Stimulated activated CD8-positive, alpha-beta memory T cell treated with anti-CD3 and anti-CD28 coated beads, Interleukin-2, amount 100 ng/mL, for 48 hours (primary cell): ENCODE measurements around the gene CCDC85C.
A peak's percentile ranks its signal among the peaks of the same experiment; 100 is the strongest.

Source experiments
- DNase-seq, 2 donors: peaks; one replicate each; pipeline ENCODE4 v3.0.0-alpha.2; 2020; ENCODE audit warnings: low read depth in 2 of 2

The CCDC85C gene

GRCh38 chr14:99510556-99511139, 93.4 kb downstream of the CCDC85C start:
- DNase-seq = no peak

DNA sequence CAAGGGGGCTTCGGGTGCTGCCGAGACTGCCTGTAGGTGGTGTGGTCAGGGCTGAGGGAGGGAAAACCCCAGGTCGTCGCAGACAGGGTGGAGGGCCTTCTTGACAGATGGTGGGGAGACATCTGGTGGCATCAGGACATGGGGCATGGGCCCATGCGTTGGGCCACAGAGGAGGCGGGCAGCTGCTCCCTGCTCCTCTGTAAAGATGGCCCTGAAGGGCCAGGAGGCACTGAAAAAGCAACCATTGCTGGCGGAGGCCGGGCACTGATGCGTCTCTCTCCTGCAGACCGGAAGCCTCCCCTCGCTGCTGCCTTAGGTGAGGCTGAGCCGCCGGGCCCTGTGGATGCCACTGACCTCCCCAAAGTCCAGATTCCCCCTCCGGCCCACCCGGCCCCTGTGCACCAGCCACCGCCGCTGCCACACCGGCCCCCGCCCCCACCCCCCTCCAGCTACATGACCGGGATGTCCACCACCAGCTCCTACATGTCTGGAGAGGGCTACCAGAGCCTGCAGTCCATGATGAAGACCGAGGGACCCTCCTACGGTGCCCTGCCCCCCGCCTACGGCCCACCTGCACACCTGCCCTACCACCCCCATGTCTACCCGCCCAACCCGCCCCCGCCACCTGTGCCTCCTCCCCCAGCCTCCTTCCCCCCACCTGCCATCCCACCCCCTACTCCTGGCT, 94.0 kb downstream of the CCDC85C start:
- DNase-seq = no peak

DNA sequence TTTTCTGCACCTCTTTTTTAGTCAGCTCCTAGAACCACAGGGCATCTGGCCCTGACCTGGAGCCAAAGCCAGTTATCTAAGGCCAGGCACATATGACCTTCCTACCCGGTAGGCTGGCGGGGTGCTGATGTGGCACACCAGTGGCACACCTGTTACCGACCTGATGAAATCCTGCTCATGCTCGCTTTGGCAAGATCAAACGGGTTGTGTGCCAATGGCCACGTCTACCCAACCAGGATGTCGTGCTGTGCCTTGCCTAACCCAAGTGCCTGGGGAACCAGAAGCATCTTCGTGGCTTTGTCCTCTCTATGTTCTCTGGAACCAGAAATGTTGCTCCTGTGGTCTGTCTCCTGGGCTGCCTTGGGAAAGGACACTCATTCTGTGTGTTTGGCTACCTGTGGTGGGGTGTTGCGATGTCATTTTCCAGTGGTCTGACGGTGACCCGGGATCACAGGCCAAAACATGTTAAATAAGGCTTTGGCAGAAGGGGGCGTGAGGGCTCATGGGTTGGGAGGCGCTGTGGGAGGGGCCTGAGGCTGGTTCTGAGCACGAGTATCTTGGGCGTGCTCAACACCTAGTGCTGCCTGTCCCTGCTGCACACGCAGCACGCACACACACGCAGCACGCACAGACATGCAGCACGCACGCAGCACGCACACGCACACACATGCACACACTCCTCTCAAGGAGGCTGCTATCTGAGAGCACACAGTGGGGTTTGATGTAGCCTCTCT, 94.9 kb downstream of the CCDC85C start:
- DNase-seq = no peak

- no peak for DNase-seq
Measured at GRCh38 chr14:99507860-99508640, 96.0 kb downstream of the CCDC85C start.

GRCh38 chr14:99506276-99506675, 97.7 kb downstream of the CCDC85C start:
- no peak for DNase-seq

DNA sequence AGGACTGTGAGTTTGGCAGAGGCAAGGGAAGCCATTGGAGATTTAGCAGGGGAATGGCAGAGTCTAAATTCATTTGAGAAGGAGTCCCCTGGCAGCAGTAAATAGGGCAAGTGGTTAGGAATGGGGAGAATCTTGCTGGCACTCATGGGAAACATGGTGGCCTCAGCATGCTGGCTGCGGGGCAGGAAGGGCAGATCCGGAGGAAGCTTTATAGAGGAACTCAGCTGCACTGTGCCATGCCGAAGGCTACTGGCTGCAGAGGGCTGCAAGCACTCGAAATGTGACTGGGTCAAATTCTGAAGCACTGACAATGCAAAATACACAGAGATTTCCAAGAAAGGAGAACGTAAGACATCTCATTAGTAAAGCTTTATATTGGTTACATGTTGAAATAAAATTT, 98.9 kb downstream of the CCDC85C start:
- no peak for DNase-seq

DNA sequence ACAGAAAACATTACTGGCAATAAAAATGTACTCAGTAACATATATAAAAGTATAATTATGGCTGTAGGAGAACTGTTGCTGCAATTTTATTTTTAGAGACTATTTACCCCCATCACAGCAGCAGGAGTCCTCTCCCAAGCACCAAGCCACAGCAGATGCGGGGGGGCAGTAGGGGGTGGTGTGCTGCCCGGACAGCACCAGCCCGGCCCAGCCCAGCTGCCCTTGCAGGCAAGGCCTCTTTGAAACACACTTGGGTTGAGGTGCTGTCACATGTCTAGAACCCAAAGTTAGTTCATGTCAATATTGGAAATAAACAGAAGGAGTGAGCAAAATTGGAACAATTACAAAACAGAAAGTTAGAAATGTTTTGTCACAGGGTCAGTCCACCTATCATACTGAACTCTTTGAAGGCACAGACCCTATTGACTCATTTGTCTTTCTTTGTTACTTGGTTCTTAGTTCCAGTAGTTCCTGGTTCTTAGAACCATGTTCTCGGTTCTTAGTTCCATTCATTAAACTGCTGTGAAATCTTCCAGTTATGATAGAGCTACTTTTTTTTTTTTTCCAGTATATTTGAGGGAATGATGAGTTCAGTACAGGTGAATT, 100.1 kb downstream of the CCDC85C start:
- DNase-seq = no peak

- no peak for DNase-seq
Measured at GRCh38 chr14:99502989-99503421, 101.0 kb downstream of the CCDC85C start.

DNA sequence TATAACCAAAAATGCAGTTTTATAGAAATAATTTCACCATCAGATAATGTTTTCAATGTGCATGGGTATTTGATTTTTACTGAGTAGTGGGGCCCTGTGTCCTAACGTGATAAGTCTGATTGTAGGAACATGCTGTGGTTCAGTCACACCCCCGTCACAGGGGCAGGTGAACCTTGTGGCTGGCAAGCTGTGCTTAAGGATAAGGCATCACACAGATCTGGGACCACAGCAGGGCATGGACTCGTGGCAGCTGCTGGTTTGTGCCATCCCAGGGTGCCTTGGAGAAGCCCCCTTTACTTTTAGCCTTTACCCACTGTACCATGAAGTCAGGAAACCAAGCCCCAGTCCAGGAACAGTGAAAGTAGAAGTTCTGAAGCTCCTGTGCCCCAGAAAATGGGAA, 106.1 kb downstream of the CCDC85C start:
- DNase-seq = no peak

DNA sequence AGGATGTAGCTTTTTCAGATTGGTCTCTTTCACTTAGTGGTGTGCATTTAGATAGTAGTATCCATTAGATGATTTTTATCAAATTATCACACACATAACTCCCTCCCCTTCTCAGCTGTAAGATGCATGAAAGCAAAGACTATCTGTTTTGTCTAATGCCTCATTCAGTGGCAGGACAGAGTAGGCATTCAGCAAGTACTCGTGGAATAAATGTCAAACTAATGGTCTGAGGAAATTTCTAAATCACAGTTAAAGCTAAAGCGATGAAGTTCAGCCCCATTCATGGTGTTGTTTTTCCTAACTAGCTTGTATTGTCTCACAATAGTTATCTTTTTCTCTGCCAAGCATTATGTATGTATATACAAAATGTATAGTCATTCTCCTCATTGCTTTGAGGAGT, 106.7 kb downstream of the CCDC85C start:
- no peak for DNase-seq

DNA sequence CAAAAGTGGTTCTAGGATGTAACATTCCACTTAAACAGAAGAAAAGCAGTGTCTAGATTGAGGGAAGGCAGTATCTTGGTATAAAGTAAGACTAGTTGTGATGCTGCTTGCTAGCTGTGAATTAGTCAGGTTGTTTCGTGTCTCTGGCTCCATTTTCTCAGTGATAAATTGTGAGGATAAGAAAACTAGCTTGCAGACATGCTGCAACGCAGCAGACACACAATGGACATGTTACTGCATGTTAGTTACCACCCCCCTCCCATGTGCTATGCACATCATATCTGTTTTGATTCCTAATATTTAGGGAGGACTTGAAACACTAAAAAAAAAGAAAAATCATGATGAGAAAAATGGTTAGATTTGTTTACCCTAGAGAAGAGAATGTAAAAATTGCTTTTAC, 119.9 kb downstream of the CCDC85C start:
- DNase-seq = no peak

DNA sequence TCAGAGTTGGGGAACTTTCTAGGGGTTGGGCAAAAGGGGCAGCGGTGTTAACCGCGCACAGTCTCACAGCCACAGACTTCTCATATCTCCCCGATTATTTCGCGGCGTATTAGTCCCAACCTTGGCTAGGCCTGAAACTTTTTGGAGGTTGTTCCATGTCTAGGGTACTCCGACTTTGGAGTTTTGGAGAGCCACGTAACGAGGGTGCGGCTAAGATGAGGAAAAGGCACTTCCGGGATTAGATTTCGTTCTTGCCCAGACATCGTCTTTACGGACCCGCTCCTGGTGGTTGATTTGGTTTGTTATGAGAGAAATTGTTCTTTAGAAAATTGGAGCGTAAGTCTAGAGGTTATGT, 122.3 kb downstream of the CCDC85C start:
- DNase-seq = no peak

DNA sequence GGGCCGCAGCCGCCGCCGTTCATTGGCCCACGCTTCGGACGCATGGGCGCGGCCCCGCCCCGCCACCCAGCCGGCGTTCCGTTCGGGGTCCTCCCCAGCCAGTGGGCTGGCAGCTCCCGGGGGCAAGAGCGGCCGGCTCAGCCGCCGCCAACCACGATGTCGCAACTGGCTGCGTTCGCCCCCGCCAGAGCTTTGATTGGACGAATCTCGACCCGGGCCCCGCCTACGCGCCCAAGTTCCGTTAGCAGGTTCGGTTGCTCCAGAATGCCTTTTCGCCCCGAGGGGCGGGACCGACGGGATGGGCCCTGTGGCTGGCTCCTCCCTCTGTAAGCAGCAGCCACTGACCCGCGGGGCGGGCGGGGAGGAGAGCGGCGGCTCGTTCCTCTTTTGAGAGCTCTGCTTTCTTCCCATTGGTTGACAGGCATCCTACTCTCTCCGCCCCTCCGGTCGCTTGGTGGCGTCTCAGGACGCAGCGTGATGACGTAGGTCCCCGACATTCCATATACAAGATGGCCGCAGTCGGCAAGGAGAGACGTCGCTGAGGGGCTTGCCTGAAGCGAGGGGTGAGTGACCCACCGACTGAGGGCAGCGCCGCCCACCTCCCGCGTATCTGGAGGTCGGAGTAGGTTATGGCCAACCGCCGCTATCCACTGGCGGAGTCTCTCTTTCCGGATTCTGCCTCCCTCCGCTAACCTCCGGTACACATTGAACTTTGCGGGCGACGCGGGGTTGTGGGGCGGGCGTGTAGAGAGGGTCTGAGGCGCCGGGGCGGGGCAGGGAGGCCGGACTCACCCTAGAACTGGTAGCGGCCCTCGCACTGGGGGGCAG, 122.9 kb downstream of the CCDC85C start, which contains the start of gene CCNK:
Gene CCNK, plus strand, starts transcription at position 493 of the 828 bp plus-strand sequence. CDS start 11,269 bp downstream, outside the sequence.
- peak; percentile 99 to 100 for DNase-seq

DNA sequence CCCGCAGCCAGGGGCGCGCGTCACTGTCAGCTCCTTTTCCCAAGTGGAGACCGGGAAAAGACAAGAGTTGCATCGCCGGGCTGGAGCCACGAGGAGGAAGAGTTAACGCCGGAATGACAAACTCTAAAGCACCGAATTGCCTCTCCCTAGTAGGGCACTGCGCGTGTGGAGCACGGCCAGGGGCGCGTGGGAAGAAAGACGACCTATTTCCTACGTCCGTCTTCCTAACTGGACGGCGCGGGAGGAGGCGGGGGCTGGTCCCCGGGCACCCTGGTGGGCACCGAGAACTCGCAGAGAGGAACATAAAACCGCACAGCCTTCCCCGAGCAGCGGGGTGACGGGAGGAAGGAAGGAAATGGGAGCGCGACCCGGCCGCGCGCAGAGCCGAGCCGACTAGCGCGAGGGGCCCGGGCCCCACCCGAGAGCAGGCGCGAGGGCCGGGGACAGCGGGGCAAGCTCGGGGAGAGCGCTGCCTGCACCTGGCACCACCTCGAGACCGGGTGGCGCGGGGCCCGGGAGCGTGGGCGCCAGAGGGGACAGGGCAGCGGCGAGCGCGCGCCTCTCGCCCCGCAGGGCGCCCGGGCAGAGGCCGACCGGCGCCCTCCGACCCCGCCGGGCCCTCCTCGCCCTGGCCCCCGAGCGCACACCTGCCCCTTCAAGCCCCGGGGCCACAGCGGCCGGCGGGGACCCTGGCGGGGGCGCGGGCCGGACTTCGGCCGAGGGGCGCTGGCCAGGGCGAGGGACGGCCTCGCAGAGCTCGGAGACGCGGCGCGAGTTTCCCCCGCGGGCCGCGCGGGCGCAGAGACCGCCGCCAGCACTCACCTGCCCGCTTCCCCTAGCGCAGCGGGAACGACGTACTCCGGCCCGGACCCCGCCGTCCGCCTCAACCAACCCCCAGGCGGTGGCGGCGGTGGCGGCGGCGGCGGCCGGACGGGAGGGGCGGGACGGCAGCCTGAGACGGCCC, 123.8 kb downstream of the CCDC85C start, which contains the start of gene SETD3:
Gene SETD3, minus strand, starts transcription at position 954 of the 964 bp plus-strand sequence. CDS start 15,054 bp downstream, outside the sequence.
- peak; percentile 5 to 13 for DNase-seq

- DNase-seq = no peak
Measured at GRCh38 chr14:99479160-99479905, 124.7 kb downstream of the CCDC85C start.

DNA sequence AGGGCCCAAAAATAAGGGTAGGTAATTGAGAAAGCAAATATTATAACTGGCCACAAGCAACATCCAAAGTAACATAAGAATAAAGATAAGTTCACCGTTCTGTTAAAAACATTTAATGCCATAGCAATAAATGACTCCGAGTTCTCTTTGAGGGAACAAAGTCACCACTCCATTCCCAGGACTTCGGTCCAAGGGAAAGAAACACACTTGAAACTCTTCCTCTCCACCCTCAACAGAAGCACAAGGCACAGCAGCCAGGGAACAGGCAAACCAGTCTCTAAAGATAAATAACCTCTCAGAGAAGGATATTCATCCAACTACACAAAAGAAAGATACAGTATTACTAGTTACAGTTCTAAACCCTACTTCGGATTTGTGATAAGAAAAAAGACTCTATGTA, 125.9 kb downstream of the CCDC85C start:
- DNase-seq = no peak

GRCh38 chr14:99476864-99477263, 127.1 kb downstream of the CCDC85C start:
- no peak for DNase-seq

DNA sequence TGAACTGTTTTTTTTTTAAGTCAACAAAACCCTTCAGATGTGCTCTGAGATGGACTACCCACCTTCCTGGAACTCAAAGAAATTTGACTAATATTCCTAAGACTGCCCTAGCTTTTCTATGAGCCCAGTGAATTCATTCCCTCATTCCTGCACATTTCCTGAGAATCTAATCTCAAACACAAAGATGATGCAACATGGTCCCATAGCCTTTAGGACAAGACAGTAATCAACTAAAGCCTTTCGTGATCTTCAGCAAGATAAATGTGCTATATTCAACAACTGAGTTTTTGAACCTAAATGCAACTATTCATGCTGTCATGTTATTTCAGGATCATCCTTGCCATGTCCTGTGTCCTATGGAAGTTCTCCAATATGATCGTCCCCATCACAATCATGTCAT, 128.3 kb downstream of the CCDC85C start:
- no peak for DNase-seq

DNA sequence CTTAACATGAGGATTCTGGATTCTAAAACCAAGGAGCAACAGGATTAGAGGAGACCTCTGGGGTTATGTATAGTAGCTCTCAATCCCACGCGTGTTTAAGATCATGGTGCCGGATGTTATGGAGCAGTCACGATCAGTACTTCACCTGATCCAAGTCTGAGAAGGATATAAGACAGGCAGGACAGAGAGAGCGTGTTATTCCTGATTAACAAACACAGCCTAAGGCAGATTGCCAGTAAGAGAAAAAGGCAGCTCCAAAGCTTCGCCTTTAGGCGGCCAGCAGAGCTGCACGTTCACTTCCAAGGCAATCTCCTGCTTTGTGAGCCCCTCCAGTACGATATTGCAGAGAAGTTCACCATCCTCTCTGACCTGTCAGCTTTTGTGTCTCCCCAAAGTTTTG, 128.8 kb downstream of the CCDC85C start:
- no peak for DNase-seq
